Measurements from ENCODE around the gene DAAM1.

- TF ChIP-seq CTCF (conservative IDR thresholded peaks at IDR 0.05; ENCODE audit: low read depth, low read length) (no peak), EZH2 (IDR thresholded peaks at IDR 0.05; ENCODE audit: borderline replicate concordance, low read depth, low read length, poor library complexity, severe bottlenecking) (no peak)
Measured at GRCh38 chr14:59159169-59159568, 29.3 kb upstream of the DAAM1 start.
